ENCODE data around the gene ANGEL1. TPM values are rescaled to one million over a fixed set of nuclear protein-coding genes. Genes with fewer than 3 reads are reported as not detected.

ANGEL1 gene
- total RNA-seq: 10 to 100 TPM; 35.5 to 76.8 (median 60.2) TPM
- polyA plus RNA-seq: 10 to 100 TPM in 2 of 3 donors, 1 to 10 TPM in 1; 7.4 to 21.1 (median 10.5) TPM
- long read RNA-seq, donor 1, full-length matches to known transcripts: 2 of 2 reads
- long read RNA-seq, donor 1, partial matches to known transcripts: 0 of 2 reads
- long read RNA-seq, donor 1, other reads (novel, unspliced or antisense): 0 of 2 reads
- long read RNA-seq, donor 2, full-length matches to known transcripts: 3 of 3 reads
- long read RNA-seq, donor 2, partial matches to known transcripts: 0 of 3 reads
- long read RNA-seq, donor 2, other reads (novel, unspliced or antisense): 0 of 3 reads

- TF ChIP-seq CTCF (IDR thresholded peaks at IDR 0.05 in 8 of 11, conservative IDR thresholded peaks at IDR 0.05 in 3 of 11) (peak in 4 of 11 experiments; percentile 12 to 24 (median 18)), POLR2AphosphoS5 (IDR thresholded peaks at IDR 0.05) (peak; percentile 95 to 98 (median 97)), POLR2A (IDR thresholded peaks at IDR 0.05) (peak; percentile 58 to 85 (median 83))
- WGBS, 5 donors: 3 to 6% (median 4%) methylated on average over 27 to 69 of the region's 69 CpGs
- Histone ChIP-seq H3K27ac (peak within 1 kb of the TSS; percentile 79 to 96 (median 91)), H3K4me1 (peaks cover 15 to 49% (median 35%) of the 10 kb centered on the region in 6 donors), H3K4me3 (peak within 1 kb of the TSS; percentile 81 to 96 (median 84)), H3K36me3 (peaks cover 0 to 20% (median 14%) of the 10 kb centered on the region in 6 donors), H3K9me3 (no peaks in the 10 kb centered on the region), H3K27me3 (replicated peaks in 1 of 7) (peaks cover 0 to 6% (median 0%) of the 10 kb centered on the region in 7 donors)
- intact Hi-C loops (cut with DNase I; ENCODE audit: low total_unique reads): no loop called here
- peak; percentile 99 for DNase-seq
Measured at GRCh38 chr14:76812422-76813383, at the start of gene ANGEL1. ANGEL1 (minus strand) TSS chr14:76812882; CDS start chr14:76812827, 55 bp downstream.

- intact Hi-C loops (cut with DNase I; ENCODE audit: low total_unique reads): no loop called here
- Histone ChIP-seq H3K4me3 (peak overlapping the region in 1 of 8 donors; percentile 25), H3K9me3 (no peaks in the 10 kb centered on the region), H3K36me3 (no peaks in the 10 kb centered on the region), H3K4me1 (peaks cover 6 to 42% (median 24%) of the 10 kb centered on the region in 6 donors), H3K27me3 (replicated peaks in 1 of 7) (no peaks in the 10 kb centered on the region), H3K27ac (no peak overlapping the region)
- no peak for TF ChIP-seq POLR2AphosphoS5 (IDR thresholded peaks at IDR 0.05)
- no peak for TF ChIP-seq CTCF (IDR thresholded peaks at IDR 0.05 in 8 of 11, conservative IDR thresholded peaks at IDR 0.05 in 3 of 11)
- TF ChIP-seq POLR2A (IDR thresholded peaks at IDR 0.05): no peak
- DNase-seq: no peak
- 69 to 89% (median 83%) methylated on average over 9 to 10 of the region's 10 CpGs for WGBS, 5 donors
Measured at GRCh38 chr14:76861574-76862255, 49.0 kb upstream of the ANGEL1 start.

- WGBS, 5 donors: 73 to 88% (median 78%) methylated on average over 1 of the region's 1 CpG
- no peak for TF ChIP-seq CTCF (IDR thresholded peaks at IDR 0.05 in 8 of 11, conservative IDR thresholded peaks at IDR 0.05 in 3 of 11)
- no peak overlapping the region for H3K27ac ChIP-seq
Measured at GRCh38 chr14:76856769-76857168, 44.1 kb upstream of the ANGEL1 start.

More at GRCh38 chr14:76856769-76857168, 44.1 kb upstream of the ANGEL1 start:
- Histone ChIP-seq H3K9me3 (no peaks in the 10 kb centered on the region), H3K36me3 (no peaks in the 10 kb centered on the region), H3K4me1 (no peaks in the 10 kb centered on the region), H3K4me3 (no peak overlapping the region), H3K27me3 (replicated peaks in 1 of 7) (no peaks in the 10 kb centered on the region)
- no peak for DNase-seq
- intact Hi-C loops (cut with DNase I; ENCODE audit: low total_unique reads): no loop called here
